Astrocyte of the cerebellum (primary cell): ENCODE results near the gene CDRT4.

ENCODE experiments used
- DNase-seq: peaks from one replicate; pipeline ENCODE4 v3.0.0-alpha.2; 2011; ENCODE audit warnings: low read depth
- H3K4me3 ChIP-seq: 2 replicates; pipeline ENCODE4 v1.5.1; 2011; ENCODE audit warnings: mild to moderate bottlenecking, low read depth, low read length, moderate library complexity
- in situ Hi-C: cut with HindIII; loops from 2 replicates; pipeline ENCODE4 v1.10.0; 2017; ENCODE audit warnings: low sequenced_read_pairs
- TF ChIP-seq, protein P1 (sequence below): IDR thresholded peaks from 2 replicates; pipeline ENCODE4 v1.5.1; 2012; ENCODE audit warnings: low read length, low read depth, moderate library complexity, mild to moderate bottlenecking; ENCODE audit errors: missing control alignments

CDRT4 gene

DNA sequence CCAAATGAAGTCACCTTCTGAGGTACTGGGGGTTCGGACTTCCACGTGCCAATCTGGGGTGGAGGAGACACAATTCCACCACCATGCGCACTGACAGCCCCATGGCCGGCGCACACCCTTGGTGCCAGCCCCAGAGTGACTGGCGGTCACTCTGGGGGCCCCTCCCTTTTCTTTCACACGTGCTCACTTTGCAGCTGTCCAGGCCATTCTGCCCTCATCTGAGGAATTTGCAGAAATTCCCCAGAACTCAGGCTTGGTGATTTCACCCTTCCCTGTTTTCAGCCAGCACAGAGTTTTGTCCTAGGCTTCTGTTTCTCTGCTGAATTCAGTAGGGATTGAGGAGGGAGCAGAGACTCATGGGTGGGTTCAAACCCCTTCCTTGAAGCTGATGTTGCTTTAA is 54.8 kb downstream of the CDRT4 start:
- no peak for DNase-seq
- in situ Hi-C loops: no loop called here
- no peak overlapping the region for H3K4me3 ChIP-seq
- TF ChIP-seq, protein P1, sequence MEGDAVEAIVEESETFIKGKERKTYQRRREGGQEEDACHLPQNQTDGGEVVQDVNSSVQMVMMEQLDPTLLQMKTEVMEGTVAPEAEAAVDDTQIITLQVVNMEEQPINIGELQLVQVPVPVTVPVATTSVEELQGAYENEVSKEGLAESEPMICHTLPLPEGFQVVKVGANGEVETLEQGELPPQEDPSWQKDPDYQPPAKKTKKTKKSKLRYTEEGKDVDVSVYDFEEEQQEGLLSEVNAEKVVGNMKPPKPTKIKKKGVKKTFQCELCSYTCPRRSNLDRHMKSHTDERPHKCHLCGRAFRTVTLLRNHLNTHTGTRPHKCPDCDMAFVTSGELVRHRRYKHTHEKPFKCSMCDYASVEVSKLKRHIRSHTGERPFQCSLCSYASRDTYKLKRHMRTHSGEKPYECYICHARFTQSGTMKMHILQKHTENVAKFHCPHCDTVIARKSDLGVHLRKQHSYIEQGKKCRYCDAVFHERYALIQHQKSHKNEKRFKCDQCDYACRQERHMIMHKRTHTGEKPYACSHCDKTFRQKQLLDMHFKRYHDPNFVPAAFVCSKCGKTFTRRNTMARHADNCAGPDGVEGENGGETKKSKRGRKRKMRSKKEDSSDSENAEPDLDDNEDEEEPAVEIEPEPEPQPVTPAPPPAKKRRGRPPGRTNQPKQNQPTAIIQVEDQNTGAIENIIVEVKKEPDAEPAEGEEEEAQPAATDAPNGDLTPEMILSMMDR: no peak

GRCh38 chr17:15411384-15412198 is 55.8 kb downstream of the CDRT4 start:
- no peak for DNase-seq
- TF ChIP-seq, protein P1: no peak
- no peak overlapping the region for H3K4me3 ChIP-seq
- in situ Hi-C loops: no loop called here

DNA sequence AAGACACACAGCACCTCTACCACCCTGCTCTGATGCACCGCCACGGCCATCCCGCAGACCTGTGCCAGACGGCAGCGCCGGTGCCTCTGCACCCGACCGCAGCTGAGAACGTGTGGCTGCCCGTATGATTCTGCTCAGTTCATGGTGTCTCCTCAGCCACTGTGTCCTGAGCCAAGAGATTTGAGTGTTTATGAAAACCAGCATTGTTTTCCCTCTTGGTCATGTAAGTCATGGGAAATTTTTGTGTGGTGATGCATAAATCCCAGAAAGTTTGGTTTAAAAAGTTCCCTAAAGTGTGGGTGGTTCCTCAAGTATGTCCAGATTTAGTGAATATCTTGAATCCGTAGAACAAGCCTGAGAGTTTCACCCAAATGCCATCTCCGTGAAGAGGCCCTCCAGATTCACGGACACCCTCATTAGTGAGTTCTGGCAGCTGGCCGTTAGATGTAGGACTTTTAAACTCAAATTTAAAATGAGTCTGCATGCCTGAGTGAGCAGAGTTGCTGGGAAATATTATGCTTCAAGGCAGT is 57.6 kb downstream of the CDRT4 start:
- DNase-seq: peak; percentile 93
- TF ChIP-seq, protein P1: no peak
- peak overlapping the region; percentile 11 for H3K4me3 ChIP-seq
- in situ Hi-C loops: no loop called here

GRCh38 chr17:15408803-15409202 is 58.6 kb downstream of the CDRT4 start:
- no peak for DNase-seq
- TF ChIP-seq, protein P1: no peak
- H3K4me3 ChIP-seq: no peak overlapping the region
- in situ Hi-C loops: no loop called here

GRCh38 chr17:15406081-15406480 is 61.3 kb downstream of the CDRT4 start:
- no peak for DNase-seq
- in situ Hi-C loops: no loop called here
- TF ChIP-seq, protein P1: no peak
- H3K4me3 ChIP-seq: no peak overlapping the region

DNA sequence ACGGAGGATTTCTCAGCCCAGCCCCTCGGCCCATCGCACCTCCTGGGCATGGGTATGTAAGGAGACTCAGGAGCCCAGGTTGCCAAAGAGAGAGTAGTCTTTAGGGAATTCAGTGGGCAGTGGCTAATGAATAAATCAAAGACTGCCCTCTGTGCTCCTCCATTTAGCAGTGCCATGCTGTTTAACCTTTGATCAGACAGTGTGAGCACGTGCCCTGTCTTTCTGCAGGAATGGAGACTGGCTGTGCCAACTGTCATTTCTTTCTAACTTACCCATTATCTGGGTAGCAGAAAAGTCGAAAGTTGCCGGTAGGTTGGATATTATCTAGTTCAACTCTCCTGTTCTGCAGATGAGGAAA is 62.4 kb downstream of the CDRT4 start:
- DNase-seq: no peak
- in situ Hi-C loops: no loop called here
- TF ChIP-seq, protein P1: no peak
- no peak overlapping the region for H3K4me3 ChIP-seq
